HG03064 (cell line): ENCODE results near the gene PPM1H.

Source experiments
- ATAC-seq: cut with Tn5 transposase; IDR thresholded peaks from one replicate; pipeline ENCODE4 v1.9.1; 2021; ENCODE audit warnings: low read depth; ENCODE audit not compliant: unreplicated experiment

PPM1H gene

DNA sequence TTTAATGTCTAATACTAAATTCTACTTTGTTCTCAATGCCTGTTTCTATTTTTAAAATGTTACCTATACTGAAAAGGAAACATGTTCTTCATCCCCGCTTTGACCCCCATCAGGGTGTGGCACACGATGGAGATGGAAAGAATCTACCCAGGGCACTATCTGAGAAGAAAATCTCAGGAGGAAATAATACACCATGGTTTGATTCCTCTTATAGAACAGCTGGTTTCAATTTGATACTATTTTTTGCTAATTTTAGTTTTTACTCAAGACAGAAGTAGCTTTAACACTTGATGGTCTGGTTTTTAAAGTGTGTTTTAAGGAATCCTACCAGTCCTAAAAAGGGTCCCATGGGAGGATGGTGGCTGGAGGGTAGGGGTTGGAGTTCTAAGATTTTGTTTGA lies 56.7 kb downstream of the PPM1H start:
- ATAC-seq = no peak

DNA sequence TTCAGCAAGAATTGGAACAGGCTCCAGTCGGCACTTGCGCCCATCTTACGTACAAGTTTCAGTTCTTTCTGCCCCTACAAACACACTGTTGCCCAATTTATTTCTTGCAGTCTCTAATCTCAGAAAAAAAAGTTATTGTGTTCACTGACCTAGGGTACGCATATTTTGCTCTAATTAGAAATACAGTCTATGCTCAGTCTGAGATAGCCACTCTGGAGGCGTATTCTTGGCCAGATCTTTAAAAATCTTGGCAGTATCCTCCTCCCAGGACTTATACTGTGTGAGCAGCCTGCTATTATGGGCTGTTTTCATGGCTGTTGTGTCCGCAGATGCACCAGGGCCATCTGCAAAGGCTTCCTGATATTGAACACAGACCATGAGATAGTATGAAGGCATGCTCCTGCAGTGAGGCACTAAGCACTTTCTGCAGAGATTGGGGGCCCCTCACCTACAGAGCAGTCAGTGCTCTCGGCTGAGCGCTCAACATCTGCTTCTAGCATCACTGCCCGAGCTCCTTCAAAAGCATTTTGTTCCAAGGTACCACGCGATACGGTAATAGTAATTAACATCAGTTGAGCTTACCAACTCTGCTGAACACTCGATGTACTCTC lies 57.9 kb downstream of the PPM1H start:
- ATAC-seq = no peak

DNA sequence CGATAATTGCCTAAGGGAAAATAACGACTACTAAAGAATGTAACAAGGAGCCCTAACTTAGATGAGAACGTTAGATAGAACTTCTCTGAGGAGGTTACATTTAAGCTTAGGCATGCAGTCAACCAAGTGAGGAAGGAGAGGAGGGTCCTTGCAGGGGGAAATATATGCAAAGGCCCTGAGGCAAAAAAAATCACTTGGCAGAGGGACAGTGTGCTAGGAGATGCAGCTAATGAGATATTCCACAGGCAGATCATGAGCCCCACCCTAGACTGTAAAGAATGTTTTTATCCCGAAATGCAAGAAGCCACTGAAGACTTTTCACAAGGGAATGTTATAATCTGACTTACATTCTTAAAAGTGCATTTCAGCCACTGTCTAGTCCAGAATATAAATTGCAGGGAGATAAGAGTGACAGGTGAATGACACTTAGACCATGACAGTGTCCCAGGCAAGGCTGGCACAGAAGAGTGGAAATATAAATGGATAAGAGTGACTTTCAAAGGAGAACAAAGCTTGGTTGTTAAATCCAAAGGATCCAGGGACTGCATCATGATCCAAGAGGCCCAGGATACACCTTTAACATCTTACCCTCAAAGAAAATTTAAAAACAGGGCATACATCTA lies 61.0 kb downstream of the PPM1H start:
- no peak for ATAC-seq

DNA sequence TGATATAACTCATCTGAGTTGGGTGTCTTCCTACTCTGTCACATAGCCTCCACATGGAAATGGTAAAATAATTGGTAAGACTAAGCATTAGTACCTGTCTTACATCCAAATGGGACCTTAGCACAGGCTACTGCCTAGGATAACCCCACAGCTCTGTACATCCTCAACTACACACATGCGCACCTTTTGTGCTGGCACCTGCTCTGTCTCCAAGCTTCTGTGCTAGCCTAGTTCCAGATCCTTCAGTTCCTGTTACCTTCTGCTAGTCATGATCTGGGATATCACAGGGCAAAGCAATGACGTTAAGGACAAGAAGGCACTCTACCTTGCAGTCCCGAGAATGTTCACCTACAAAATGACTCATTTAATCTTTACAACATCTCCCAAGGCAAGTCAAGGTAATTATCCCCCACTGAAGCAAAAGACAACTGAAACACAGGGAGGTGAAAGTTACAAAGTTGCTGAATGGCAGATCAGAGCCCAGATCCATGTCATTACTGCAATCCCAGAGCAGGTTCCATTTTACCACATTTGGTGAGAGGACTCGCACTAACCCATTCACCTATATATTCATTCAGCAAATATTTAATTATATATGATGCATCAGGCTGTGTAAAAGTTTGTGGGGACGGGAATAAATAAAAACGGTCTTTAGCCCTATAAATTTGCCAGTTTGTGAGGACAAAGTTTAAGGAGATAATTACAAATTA lies 61.7 kb downstream of the PPM1H start:
- no peak for ATAC-seq

DNA sequence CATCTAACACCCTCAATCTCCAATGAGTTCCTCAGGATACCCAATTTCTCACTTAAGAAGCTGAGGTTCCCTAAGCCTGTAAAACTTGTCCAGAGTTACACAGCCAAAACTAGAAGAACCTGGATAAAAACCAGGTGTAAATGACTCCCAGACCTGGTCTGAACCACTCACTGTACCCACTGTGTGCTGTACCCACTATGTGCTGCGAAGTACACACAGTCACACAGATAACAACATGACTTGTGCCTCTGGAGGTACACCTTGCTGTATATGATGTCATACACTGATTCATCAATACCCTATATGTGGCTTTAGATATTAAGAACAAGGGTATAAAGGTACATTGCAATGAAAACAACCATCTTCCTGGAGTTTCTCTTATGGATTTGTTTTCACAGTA lies 66.1 kb downstream of the PPM1H start:
- no peak for ATAC-seq

DNA sequence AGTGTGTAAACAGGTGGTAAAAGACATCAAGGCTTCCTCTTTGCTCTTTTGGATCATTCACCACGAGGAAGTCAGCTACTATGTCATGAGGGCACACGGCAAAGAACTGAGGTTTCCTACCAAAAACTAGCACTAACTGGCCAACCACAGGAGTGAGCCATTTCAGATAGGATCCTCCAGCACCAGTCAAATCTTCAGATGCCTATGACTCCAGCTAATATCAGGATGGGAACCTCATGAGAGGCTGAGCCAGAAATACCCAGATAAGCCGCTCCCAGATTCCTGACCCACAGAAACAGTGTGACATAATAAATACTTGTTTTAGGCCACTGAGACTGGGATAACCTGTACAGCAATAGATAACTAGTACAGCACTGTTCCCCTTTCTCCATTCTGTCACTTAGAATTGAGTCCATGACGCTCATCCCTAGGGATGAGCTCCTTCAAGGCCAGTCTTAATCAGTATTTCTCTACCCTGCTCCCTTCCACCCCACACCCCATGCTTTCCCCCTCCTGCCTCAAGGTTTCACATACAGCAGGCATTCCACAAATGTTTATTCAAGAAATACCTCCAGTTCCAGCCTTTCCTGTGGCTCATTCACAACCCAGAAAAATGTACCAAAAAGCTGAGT lies 68.4 kb downstream of the PPM1H start:
- ATAC-seq = no peak

DNA sequence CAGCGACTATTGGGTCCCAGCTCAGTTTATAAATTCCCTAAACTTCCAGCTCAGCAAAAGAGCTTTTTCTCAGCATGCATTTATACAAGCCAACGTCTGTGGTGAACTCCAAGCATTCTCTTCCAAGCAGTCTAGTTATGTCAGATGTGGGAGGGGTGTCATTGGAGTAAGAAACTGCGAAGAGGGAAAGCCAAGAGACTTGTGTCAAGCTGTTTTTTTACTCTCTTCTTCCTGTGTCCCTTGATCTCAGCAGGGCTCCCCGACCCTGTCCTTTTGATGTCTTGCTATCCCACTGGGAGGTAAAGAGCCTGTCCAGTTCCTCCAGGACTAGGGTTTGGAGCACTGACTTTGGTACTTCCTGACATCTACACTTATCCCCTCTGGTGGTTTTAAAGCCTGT lies 69.0 kb downstream of the PPM1H start:
- ATAC-seq = no peak

DNA sequence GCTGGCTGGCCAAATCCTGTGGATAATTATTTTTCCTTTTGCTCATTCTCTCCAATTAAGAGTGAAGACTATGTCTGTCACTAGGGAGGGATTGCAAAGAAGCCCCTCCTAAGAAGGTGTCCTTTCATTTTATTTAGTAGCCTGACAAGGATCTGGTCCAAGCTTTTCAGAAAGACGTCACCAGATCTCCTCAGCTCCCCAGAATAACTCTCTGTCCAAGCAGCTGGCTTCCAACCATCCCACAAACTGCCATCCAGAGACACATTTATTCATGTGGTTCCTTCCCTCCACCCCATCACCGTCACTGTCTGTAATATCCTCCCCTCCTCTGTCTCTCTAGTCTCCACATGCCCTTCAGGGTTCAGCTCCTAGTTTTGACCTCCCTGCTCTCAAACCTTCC lies 69.9 kb downstream of the PPM1H start:
- ATAC-seq = no peak

DNA sequence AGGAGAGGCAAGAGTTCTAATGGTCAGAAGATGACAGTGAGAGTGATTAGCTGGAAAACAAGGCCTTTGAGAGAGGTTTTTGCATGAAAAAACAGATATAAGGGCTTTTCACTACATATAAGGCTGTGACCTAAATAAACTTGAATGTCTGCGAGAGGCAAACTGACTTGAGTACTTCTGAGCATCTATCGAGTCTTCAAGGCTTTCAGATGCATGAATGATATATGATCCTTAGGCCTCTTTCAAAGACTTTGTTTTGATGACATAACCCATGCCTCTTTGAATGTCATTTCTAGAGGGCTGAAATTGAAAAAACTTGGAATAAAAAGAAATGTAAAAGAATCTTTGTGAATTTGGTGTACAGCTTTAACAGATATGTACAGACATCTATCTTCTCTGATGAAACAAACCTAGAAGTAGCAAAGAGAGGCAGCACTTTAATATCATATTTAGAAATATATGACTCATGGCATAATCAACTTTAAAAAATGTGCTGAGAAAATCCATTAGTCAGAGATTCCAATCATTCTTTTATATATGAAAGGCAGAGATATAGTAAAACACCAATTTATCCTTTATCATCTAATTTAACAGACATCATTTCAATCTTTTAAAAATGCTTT lies 72.6 kb downstream of the PPM1H start:
- no peak for ATAC-seq

DNA sequence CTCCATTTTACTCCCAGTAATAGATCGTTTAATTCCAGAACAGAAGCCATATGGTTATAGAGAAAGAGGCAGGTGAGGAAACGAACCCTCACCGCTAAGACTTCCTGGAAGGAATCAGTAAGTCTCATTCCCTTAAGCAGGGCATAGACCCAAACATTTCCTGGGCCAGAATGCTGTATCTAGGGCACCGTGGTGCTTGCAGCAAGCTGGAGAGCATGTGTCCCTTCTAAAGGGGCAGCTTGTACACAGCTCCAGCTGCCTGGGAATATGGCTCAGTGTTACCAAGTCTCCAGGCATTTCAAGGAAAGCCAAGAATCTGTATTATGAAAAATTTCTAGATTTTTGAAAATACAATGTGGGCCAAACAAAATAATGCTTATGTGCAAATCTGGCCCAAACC lies 73.4 kb downstream of the PPM1H start:
- no peak for ATAC-seq

DNA sequence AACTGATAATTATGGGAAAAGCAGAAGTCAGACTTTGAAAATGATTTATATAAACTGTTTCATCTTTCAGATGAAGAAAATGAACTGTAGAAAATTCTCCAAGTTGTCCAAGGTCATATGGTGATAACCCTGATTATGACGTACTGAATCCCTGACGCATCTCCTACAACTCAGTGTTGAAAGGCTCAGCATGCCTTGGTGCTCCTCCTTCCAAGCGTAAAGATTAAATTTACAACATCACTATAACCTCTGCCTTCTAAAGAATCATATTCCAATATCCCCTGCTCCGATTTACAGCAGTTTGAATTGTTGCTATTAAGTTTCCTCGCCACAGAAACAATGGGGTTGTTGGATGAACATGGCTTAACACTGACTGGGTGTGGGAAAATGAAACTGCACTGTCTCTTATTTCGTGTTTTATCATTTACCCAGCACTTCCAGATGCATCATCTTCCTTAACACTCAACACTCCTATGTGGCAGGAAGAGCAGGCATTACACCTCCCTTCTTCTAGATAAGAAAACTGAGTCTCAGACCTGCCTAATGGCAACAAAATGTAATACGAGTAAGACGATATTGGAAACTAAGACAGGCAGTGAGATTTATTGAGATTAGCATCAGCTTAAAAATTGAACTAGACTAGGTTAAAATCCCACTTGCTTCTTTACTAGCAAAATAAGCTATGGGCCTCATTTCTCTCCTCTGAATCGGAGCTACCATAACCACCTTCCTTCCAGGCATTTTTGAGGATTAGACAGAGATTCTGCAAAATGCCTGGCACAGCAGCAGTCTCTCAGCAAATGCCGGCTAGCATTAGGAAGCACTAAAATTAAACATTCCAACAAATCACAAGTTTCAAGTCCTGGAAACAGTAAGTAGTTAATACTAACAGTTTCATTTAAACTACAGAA lies 74.2 kb downstream of the PPM1H start:
- ATAC-seq = no peak

DNA sequence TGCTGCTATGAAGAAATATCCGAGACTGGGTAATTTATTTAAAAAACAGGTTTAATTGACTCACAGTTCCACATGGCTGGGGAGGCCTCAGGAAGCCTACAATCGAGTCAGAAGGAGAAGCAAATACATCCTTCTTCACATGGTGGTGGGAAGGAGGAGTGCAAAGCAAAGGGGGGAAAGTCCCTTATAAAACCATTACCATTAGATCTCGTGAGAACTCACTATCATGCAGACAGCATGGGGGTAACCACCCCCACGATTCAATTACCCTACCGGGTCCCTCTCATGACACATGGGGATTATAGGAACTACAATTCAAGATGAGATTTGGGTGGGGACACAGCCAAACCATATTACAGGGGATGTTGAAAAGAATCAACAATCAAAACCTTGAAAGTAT lies 74.9 kb downstream of the PPM1H start:
- ATAC-seq = no peak

DNA sequence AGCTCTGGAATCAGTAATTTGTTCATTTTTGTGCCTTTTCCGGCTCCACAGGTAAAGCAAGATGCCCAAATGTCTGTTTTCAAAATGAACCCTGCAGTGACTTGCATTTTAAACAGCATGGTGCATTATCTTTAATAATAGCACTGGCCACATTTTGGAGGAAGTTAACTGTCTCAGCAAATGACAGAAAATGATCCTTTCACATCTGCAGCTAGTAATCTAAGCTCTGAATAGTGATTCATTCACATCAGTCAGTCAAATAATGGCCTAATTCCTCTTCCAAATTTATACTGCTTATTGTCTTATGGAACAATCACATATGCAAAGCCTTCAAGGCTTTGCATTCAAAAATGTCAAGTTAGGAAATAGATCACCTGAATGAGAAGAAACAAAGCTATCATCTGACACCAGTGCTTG lies 75.6 kb downstream of the PPM1H start:
- ATAC-seq = no peak

DNA sequence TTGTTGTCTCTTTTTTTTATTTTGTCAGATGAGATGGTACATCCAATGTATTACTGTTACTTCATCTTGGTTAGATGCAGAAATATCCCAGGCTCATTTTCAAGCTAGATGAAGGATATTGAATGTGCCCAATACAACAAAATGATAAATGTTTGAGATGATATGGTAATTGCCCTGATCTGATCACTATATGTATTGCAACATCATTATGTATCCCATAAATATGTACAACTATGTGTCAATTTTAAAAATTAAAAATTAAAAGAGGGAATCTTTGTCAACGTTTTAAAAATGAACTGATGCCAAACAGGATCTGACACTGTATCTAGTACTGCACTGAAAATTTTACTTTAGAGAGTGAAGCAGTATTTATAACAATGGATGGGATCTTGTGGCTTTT lies 78.5 kb downstream of the PPM1H start:
- no peak for ATAC-seq

DNA sequence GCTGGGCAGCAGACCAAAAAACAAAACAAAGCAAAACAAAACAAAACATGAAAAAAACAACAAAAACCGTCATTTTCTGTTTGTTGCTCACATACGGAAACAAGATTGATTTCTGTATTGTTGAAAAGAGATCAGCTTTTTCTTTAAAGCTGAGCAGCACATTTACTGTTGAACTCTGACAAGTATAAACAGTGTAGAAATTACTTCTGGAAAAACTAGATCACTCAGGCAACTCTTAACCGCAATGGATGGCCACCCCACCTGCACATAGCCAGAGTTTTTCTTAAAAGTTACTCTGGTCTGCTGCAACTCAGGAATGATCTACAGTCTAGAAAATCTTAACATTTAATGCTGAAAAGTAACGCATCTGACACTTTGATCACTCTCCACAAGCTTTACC lies 80.9 kb downstream of the PPM1H start:
- ATAC-seq = no peak

DNA sequence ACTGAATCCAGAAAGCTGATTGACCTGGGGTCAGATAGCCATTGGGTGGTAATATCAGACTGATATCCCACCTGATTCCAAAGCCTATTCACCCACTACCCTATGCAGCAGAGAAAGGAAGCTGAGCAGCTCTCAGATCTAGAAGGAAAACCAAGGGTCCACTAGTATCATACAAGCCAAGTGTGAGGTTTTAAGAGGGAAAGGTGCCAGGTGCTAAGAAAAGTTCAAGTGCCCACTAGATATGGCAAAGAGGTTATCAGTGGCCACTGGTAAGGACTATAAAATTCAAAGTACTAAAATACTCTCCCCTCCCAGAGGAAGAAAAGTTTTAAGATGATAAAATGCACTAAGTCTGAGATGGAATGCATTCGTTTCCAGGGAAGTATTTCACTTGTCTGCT lies 85.6 kb downstream of the PPM1H start:
- no peak for ATAC-seq

DNA sequence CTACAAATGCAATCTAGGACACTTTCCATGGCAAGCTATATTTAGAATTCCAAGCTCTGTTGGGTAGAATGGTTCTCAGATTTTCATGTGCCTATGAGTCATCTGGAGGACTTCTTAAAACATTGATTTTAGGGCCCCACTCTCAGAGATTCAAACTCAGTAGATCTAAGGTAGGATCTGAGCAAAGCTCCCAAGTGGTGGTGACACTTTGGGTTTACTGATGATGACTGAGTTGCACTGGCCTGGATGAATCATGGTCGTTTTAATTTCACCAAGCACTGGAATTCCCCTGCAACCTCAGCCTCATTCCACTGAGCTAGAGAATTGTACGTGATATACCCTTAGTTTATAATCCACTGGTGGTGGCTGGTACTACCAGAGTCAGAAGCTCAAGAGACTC lies 86.5 kb downstream of the PPM1H start:
- ATAC-seq = no peak

DNA sequence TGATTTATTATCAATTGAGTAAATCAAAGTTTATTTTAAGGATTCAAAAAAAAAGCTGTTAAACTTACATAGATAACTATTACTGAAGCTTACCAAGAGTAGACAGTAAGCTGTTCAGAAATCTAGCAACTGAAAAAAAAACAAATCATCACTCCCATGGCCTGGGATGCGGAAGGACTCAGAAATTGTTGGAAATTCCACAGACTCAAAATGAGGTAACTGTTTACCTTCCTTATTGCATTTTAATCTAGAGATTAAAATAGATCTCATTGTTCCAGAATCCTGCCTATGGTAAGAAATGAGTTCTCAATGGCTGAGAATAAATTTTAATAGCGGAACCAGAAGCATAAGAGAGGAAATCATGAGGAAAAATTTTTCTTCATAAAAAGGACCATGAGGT lies 87.2 kb downstream of the PPM1H start:
- no peak for ATAC-seq

DNA sequence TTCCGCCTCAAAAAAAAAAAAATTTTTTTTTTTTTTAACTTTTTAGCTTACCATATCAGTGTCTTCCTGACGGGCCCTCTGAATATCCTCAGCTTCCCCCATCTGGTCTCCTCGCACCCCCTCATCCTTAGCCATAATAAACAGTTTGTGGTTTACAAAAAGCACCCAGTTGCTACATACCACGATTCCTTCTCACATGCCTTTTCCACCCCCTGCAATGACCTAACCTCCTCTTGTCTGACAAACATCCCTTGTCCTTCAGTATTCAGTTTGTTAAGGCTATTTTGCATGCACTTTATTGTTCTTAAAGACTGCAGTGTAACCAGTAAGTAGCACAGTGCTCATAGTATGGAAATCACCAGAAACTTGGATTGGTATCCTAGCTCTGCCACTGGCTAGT lies 88.5 kb downstream of the PPM1H start:
- no peak for ATAC-seq

DNA sequence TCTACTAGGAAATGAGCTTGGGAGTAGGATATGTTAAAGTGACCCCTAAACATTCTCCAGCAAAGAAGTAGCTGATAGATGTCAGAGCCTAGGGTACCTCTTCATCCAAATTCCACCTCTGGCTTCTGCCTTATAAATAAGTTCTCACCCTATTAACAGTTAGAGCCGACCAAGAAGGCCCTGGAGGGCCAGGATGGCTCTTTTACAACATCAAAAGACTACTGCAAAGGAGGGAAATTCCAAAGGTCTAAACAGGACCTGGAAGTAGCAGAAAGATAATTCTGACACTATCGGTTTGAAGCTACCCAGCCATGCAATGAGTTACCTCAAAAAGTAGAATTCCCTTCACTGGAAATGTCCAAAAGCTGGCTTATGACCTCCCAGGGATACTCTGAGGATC lies 90.0 kb downstream of the PPM1H start:
- no peak for ATAC-seq
